Measurements from ENCODE around the gene CRABP2. TPM values are rescaled to one million over a fixed set of nuclear protein-coding genes. Genes with fewer than 3 reads are reported as not detected.

Gene CRABP2
- total RNA-seq, 1 experiment from 2014 or later, result 1.1 TPM

DNA sequence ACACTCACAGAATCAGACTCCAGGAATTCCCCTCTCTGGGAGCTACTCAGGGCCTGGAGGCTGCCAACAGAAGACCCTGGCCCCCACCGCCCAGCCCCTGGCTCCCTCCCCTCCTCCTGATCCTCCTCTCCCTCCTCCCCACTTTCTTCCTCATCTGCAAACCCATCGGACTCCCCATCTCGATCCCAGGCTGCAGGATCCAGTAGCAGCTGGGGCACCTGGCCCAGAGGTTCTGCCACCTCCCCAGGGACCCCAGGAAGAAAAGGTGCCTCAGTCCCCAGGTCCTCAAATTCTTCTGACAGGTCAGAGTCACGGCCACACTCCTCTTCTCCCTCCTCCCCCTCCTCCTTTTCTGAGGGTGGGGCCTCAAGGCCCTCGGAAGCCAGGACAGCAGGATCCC, 35.6 kb downstream of the CRABP2 start:
- Histone ChIP-seq H3K4me3 (ENCODE audit: low read depth, low read length, poor library complexity, severe bottlenecking) (no peak overlapping the region), H3K27me3 (replicated peaks; ENCODE audit: insufficient read depth, low read depth, low read length, poor library complexity) (peaks cover 12% of the 10 kb centered on the region), H3K9me3 (ENCODE audit: low read depth, low read length, poor library complexity, severe bottlenecking) (no peaks in the 10 kb centered on the region), H3K36me3 (ENCODE audit: insufficient read depth, low read length, poor library complexity, severe bottlenecking) (no peaks in the 10 kb centered on the region), H3K27ac (ENCODE audit: low read depth, low read length, poor library complexity, severe bottlenecking) (no peak overlapping the region), H3K4me1 (ENCODE audit: insufficient read depth, low read length, poor library complexity, severe bottlenecking) (no peaks in the 10 kb centered on the region)
- TF ChIP-seq, protein P1, sequence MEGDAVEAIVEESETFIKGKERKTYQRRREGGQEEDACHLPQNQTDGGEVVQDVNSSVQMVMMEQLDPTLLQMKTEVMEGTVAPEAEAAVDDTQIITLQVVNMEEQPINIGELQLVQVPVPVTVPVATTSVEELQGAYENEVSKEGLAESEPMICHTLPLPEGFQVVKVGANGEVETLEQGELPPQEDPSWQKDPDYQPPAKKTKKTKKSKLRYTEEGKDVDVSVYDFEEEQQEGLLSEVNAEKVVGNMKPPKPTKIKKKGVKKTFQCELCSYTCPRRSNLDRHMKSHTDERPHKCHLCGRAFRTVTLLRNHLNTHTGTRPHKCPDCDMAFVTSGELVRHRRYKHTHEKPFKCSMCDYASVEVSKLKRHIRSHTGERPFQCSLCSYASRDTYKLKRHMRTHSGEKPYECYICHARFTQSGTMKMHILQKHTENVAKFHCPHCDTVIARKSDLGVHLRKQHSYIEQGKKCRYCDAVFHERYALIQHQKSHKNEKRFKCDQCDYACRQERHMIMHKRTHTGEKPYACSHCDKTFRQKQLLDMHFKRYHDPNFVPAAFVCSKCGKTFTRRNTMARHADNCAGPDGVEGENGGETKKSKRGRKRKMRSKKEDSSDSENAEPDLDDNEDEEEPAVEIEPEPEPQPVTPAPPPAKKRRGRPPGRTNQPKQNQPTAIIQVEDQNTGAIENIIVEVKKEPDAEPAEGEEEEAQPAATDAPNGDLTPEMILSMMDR (conservative IDR thresholded peaks at IDR 0.05; ENCODE audit: low read depth, low read length), result no peak
- TF ChIP-seq EZH2 (IDR thresholded peaks at IDR 0.05; ENCODE audit: borderline replicate concordance, low read depth, low read length, poor library complexity, severe bottlenecking), result no peak
- intact Hi-C loops (cut with micrococcal nuclease; ENCODE audit: unreplicated experiment), result no loop called here
- CTCF ChIA-PET, result no interaction called here
- POLR2A ChIA-PET (ENCODE audit: low non-redundant PET), result no interaction called here
- DNase-seq (ENCODE audit: low spot score), result no peak
- no TSS peak for BruUV-seq (replicated peaks)

DNA sequence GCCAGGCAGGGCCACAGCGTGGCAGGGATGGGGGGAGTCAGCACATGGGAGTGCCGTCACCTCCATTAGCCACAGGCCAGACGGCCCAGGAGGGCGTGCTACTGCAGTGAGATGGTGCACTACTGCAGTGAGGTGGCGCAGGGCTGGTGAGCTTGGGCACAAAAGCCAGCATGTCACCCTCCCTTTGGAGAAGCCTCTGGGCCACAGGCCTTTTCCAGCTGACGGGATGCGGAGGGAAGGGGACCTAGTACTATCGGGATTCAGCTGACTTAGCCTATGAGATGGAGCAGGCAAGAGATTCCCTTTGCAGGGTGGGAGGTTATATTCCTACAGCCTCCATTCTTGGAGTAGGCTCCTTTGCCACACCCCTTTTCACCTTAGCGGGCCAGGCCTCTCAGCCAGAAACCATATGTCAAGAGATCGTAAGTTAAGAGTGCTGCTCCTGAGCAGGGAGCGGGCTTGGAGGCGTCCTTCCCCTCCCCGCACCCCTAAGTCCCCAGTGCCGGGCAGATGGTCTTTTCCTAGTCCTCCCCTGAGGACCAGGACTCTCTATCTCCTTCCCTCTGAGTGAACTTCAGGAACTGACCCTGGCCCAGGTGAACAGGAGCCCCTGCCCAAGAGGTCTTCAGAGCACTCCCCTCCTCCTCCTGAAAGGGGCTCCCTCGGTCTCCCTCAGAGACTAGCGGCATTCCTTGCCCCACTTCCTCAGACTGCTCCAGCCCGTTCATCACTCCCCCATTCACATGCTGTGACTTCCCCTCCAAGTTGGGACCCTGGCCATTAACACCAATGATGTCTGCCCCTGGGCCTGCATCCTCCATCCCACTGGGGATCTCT, 36.4 kb downstream of the CRABP2 start:
- CTCF ChIA-PET, result interaction anchor here (0.6 kb wide), 1 partner anchor 224 kb away, joined by 6 read pairs; no protein-coding TSS in a partner anchor
- peaks cover 12% of the 10 kb centered on the region for H3K27me3 ChIP-seq (replicated peaks; ENCODE audit: insufficient read depth, low read depth, low read length, poor library complexity)
- TF ChIP-seq, protein P1 (conservative IDR thresholded peaks at IDR 0.05; ENCODE audit: low read depth, low read length), result no peak
- no peak for TF ChIP-seq EZH2 (IDR thresholded peaks at IDR 0.05; ENCODE audit: borderline replicate concordance, low read depth, low read length, poor library complexity, severe bottlenecking)
- POLR2A ChIA-PET (ENCODE audit: low non-redundant PET), result no interaction called here
- TSS peak; percentile 41 for BruUV-seq (replicated peaks)
- H3K4me3 ChIP-seq (ENCODE audit: low read depth, low read length, poor library complexity, severe bottlenecking), result no peak overlapping the region
- H3K9me3 ChIP-seq (ENCODE audit: low read depth, low read length, poor library complexity, severe bottlenecking), result no peaks in the 10 kb centered on the region
- intact Hi-C loops (cut with micrococcal nuclease; ENCODE audit: unreplicated experiment), result no loop called here
- no peak overlapping the region for H3K27ac ChIP-seq (ENCODE audit: low read depth, low read length, poor library complexity, severe bottlenecking)
- no peak for DNase-seq (ENCODE audit: low spot score)
- no peaks in the 10 kb centered on the region for H3K36me3 ChIP-seq (ENCODE audit: insufficient read depth, low read length, poor library complexity, severe bottlenecking)
- peaks cover 5% of the 10 kb centered on the region for H3K4me1 ChIP-seq (ENCODE audit: insufficient read depth, low read length, poor library complexity, severe bottlenecking)

DNA sequence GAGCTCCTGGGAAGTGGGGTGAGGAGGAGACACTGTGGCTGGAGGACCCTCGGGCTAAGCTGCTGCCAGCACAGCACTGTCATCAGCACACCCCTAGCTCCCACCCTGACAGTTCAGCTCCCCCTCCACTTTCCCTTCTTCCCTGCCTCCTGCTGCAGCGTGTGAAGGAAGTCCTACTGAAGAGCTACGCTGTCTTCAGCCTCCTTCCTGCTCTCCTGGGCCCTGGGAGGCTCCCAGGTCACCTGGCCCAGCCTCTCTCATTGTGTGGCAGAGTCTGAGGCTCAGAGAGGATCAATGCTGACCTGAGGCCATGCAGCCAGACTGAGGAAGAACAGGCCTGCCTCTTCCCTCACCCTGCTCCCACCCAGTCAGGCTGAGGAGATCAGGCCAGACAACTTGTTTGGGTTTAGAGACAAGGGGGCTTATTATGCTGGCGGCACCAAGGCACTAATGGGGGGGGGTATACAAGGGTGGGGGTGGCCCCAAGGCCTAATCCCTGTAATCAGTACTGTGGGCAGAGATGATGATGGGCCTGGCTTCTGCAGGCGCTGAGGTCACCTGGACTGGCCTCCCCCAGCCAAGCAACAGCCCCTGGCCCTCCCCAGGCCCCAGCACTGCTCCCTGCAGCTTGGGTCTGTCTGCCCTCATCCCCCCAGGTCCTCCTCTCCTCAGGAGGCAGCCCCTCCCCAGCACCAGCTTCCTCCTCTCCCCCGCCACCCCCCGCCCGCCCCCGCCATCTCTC, 37.2 kb downstream of the CRABP2 start:
- peaks cover 14% of the 10 kb centered on the region for H3K4me1 ChIP-seq (ENCODE audit: insufficient read depth, low read length, poor library complexity, severe bottlenecking)
- no peak overlapping the region for H3K4me3 ChIP-seq (ENCODE audit: low read depth, low read length, poor library complexity, severe bottlenecking)
- DNase-seq (ENCODE audit: low spot score), result no peak
- CTCF ChIA-PET, result interaction anchor here (0.6 kb wide), 1 partner anchor 225 kb away, joined by 6 read pairs; no protein-coding TSS in a partner anchor
- no peaks in the 10 kb centered on the region for H3K9me3 ChIP-seq (ENCODE audit: low read depth, low read length, poor library complexity, severe bottlenecking)
- POLR2A ChIA-PET (ENCODE audit: low non-redundant PET), result no interaction called here
- no TSS peak for BruUV-seq (replicated peaks)
- H3K36me3 ChIP-seq (ENCODE audit: insufficient read depth, low read length, poor library complexity, severe bottlenecking), result no peaks in the 10 kb centered on the region
- intact Hi-C loops (cut with micrococcal nuclease; ENCODE audit: unreplicated experiment), result no loop called here
- no peak for TF ChIP-seq EZH2 (IDR thresholded peaks at IDR 0.05; ENCODE audit: borderline replicate concordance, low read depth, low read length, poor library complexity, severe bottlenecking)
- TF ChIP-seq, protein P1 (conservative IDR thresholded peaks at IDR 0.05; ENCODE audit: low read depth, low read length), result no peak
- H3K27ac ChIP-seq (ENCODE audit: low read depth, low read length, poor library complexity, severe bottlenecking), result no peak overlapping the region
- peaks cover 12% of the 10 kb centered on the region for H3K27me3 ChIP-seq (replicated peaks; ENCODE audit: insufficient read depth, low read depth, low read length, poor library complexity)

Data from A673 (cell line).